ENCODE measurements around the gene ACYP2.

ACYP2 gene

GRCh38 chr2:54240515-54241469 is 125.4 kb downstream of the ACYP2 start:
- TF ChIP-seq, protein P1, sequence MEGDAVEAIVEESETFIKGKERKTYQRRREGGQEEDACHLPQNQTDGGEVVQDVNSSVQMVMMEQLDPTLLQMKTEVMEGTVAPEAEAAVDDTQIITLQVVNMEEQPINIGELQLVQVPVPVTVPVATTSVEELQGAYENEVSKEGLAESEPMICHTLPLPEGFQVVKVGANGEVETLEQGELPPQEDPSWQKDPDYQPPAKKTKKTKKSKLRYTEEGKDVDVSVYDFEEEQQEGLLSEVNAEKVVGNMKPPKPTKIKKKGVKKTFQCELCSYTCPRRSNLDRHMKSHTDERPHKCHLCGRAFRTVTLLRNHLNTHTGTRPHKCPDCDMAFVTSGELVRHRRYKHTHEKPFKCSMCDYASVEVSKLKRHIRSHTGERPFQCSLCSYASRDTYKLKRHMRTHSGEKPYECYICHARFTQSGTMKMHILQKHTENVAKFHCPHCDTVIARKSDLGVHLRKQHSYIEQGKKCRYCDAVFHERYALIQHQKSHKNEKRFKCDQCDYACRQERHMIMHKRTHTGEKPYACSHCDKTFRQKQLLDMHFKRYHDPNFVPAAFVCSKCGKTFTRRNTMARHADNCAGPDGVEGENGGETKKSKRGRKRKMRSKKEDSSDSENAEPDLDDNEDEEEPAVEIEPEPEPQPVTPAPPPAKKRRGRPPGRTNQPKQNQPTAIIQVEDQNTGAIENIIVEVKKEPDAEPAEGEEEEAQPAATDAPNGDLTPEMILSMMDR (conservative IDR thresholded peaks at IDR 0.05; ENCODE audit: low read depth, low read length), result no peak
- H3K4me3 ChIP-seq (ENCODE audit: low read length), result no peak overlapping the region
- no peak for DNase-seq (ENCODE audit: low read depth)

GRCh38 chr2:54247115-54247514 is 131.7 kb downstream of the ACYP2 start:
- DNase-seq (ENCODE audit: low read depth), result no peak
- no peak overlapping the region for H3K4me3 ChIP-seq (ENCODE audit: low read length)
- TF ChIP-seq, protein P1 (conservative IDR thresholded peaks at IDR 0.05; ENCODE audit: low read depth, low read length), result no peak

- TF ChIP-seq, protein P1 (conservative IDR thresholded peaks at IDR 0.05; ENCODE audit: low read depth, low read length), result no peak
- no peak for DNase-seq (ENCODE audit: low read depth)
These were observed 134.2 kb downstream of the ACYP2 start for GRCh38 chr2:54249629-54250028.

DNA sequence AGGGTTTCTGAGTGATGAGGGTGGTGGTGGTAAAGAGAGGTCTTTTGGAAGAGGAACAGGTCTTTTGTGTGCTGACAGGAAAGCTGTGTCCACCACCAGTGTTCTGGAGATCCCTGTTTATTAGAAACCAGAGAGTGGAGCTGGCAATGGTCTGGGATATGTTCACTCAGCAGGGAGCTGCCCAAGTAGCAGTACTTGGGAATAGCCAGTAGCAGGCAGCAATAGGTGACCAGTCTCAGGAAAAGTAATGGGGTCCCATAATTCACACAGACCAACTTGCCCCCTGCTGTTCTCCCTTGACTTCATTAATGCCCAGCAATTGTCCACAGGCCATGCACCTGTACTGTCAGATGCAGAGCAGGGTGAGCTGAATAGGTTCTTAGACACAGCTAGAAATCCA is 138.8 kb downstream of the ACYP2 start:
- TF ChIP-seq, protein P1 (conservative IDR thresholded peaks at IDR 0.05; ENCODE audit: low read depth, low read length), result no peak
- no peak for DNase-seq (ENCODE audit: low read depth)
- no peak overlapping the region for H3K4me3 ChIP-seq (ENCODE audit: low read length)

More at GRCh38 chr2:54249629-54250028, 134.2 kb downstream of the ACYP2 start:
- H3K4me3 ChIP-seq (ENCODE audit: low read length), result no peak overlapping the region

DNA sequence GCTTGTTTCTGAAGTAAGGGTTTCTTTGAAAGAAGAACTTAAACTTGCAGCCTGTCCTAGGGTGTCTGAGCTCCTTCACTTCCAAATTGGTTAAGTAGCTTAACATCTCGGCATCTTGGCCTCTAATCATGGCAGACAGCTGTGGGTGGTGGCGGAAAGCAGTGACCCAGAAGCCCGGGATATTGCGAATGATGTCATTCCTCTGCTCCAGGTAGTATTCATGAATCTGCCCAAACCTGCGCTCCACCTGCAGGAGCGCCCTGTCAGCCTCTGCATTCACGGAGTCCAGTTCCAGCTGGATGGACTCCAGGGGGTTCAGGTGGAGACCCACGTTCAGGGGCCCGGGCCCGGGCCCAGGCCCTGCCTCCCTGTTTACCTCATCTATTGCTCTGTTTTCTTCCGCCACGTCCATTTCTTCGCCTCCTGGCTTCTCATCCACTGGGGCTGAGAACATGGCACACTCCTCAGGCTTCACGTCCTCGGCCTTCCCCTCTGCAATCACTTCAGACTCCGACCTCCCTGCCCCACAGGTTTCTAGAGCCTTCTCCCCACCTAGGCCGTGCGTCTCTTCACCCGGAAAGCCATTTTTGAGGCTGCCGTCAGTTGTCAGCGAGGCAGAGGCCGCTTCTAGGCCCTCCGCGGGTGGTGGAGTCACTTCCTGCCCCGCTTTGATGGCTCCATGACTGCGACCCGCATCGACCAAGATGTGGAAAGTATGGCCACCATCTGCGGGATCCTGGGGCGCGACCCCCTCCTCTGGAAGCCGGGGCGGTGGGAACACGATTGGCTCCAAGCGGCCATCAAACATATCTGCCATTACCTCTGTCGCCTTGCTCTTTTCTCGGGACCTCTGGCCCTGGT is 140.0 kb downstream of the ACYP2 start:
- TF ChIP-seq, protein P1 (conservative IDR thresholded peaks at IDR 0.05; ENCODE audit: low read depth, low read length), result no peak
- DNase-seq (ENCODE audit: low read depth), result no peak
- no peak overlapping the region for H3K4me3 ChIP-seq (ENCODE audit: low read length)

- no peak for DNase-seq (ENCODE audit: low read depth)
- TF ChIP-seq, protein P1 (conservative IDR thresholded peaks at IDR 0.05; ENCODE audit: low read depth, low read length), result no peak
- no peak within 1 kb of the TSS for H3K4me3 ChIP-seq (ENCODE audit: low read length)
These were observed 140.8 kb downstream of the ACYP2 start, which contains the start of gene TSPYL6 for GRCh38 chr2:54256091-54256694. TSPYL6 (minus strand) TSS chr2:54256229; CDS start chr2:54256151, 78 bp downstream.
